HG03196 (cell line): ENCODE data around the gene IFNA7.
"Not testable (repeated sequence)": the region's sequence is repeated elsewhere in the genome, so short reads cannot be mapped to it uniquely, and the experiment has no call there.

Experiments
- ATAC-seq: cut with Tn5 transposase; IDR thresholded peaks from one replicate; pipeline ENCODE4 v1.9.1; 2021; ENCODE audit not compliant: unreplicated experiment

Gene IFNA7

GRCh38 chr9:21182810-21183736 is 18.9 kb downstream of the IFNA7 start:
- peak; percentile 90 for ATAC-seq

GRCh38 chr9:21174671-21175070 is 27.3 kb downstream of the IFNA7 start:
- no peak for ATAC-seq

- no peak for ATAC-seq
Measured at GRCh38 chr9:21172156-21172555, 29.8 kb downstream of the IFNA7 start.

GRCh38 chr9:21171351-21171750 is 30.7 kb downstream of the IFNA7 start:
- no peak for ATAC-seq

GRCh38 chr9:21166560-21166959 is 35.4 kb downstream of the IFNA7 start, which contains the start of gene IFNA21:
Gene IFNA21 (minus strand): TSS chr9:21166660. CDS start chr9:21166612, 48 bp downstream.
- not testable (repeated sequence) for ATAC-seq

- no peak for ATAC-seq
Measured at GRCh38 chr9:21165516-21165915, 36.5 kb downstream of the IFNA7 start.

- ATAC-seq = peak; percentile 85
Measured at GRCh38 chr9:21160178-21160577, 41.8 kb downstream of the IFNA7 start.

- no peak for ATAC-seq
Measured at GRCh38 chr9:21155501-21155900, 46.5 kb downstream of the IFNA7 start.

- ATAC-seq = peak; percentile 92
Measured at GRCh38 chr9:21154018-21154608, 47.9 kb downstream of the IFNA7 start.

GRCh38 chr9:21153336-21154017 is 48.5 kb downstream of the IFNA7 start:
- peak; percentile 39 for ATAC-seq
